Neural cell (in vitro differentiated cells): ENCODE measurements around the gene CLASP1.

ENCODE experiments used
- CTCF ChIP-seq: fragments of 450-650 bp; IDR thresholded peaks from 2 replicates; pipeline ENCODE4 v1.5.1; 2014; ENCODE audit warnings: antibody characterized with exemption, mild to moderate bottlenecking, moderate library complexity; ENCODE audit not compliant: poor library complexity, severe bottlenecking
- EP300 ChIP-seq: fragments of 450-650 bp; conservative IDR thresholded peaks from 2 replicates; pipeline ENCODE4 v1.6.1; 2014; ENCODE audit warnings: antibody characterized with exemption, mild to moderate bottlenecking, moderate library complexity; ENCODE audit not compliant: poor library complexity, severe bottlenecking
- EZH2 ChIP-seq: fragments of 200-600, 300-800 bp; shearing (Covaris generic), sonication (generic); IDR thresholded peaks from 2 replicates; pipeline ENCODE4 v1.6.1; 2014; ENCODE audit warnings: antibody characterized with exemption, low read length, borderline replicate concordance, mild to moderate bottlenecking; ENCODE audit not compliant: insufficient read depth, poor library complexity, severe bottlenecking
- MXI1 ChIP-seq: fragments of 450-650 bp; conservative IDR thresholded peaks from 2 replicates; pipeline ENCODE4 v1.6.1; 2014; ENCODE audit warnings: antibody characterized with exemption, mild to moderate bottlenecking; ENCODE audit not compliant: poor library complexity, severe bottlenecking
- POLR2AphosphoS5 ChIP-seq: IDR thresholded peaks from 2 replicates; pipeline ENCODE4 v1.6.1; 2012
- RAD21 ChIP-seq: fragments of 450-650 bp; conservative IDR thresholded peaks from 2 replicates; pipeline ENCODE4 v1.6.1; 2014; ENCODE audit warnings: antibody characterized with exemption, mild to moderate bottlenecking, moderate library complexity
- TAF1 ChIP-seq: IDR thresholded peaks from 2 replicates; pipeline ENCODE4 v1.6.1; 2012; ENCODE audit warnings: low read depth

GRCh38 chr2:121689356-121689755, 40.1 kb upstream of the CLASP1 start:
- TF ChIP-seq TAF1 = no peak
- TF ChIP-seq CTCF = peak; percentile 46
- no peak for TF ChIP-seq EP300
- TF ChIP-seq MXI1 = no peak
- peak; percentile 38 for TF ChIP-seq RAD21
- no peak for TF ChIP-seq EZH2
- TF ChIP-seq POLR2AphosphoS5 = no peak
